GM12891 (cell line): ENCODE results near the gene NDUFC2.
"Not testable (repeated sequence)": the region's sequence is repeated elsewhere in the genome, so short reads cannot be mapped to it uniquely, and the experiment has no call there.

Source experiments
- DNase-seq: peaks from one replicate; pipeline ENCODE4 v3.0.0; 2011; ENCODE audit warnings: low spot score; ENCODE audit not compliant: insufficient read length
- FAIRE-seq: peaks from 2 replicates; lab custom pipeline; 2011; peaks lifted over from hg19 to GRCh38; lab: Jason Lieb, UNC
- PAX5 ChIP-seq: IDR thresholded peaks from 2 replicates; pipeline ENCODE4 v1.6.1; 2011; ENCODE audit warnings: low read length, moderate library complexity, mild to moderate bottlenecking; ENCODE audit not compliant: insufficient read depth, severe bottlenecking
- POLR2A ChIP-seq: IDR thresholded peaks from 2 replicates; pipeline ENCODE4 v1.6.1; 2011; ENCODE audit warnings: low read depth, low read length, control low read depth
- POLR2AphosphoS5 ChIP-seq: IDR thresholded peaks from 2 replicates; pipeline ENCODE4 v1.6.1; 2011; ENCODE audit warnings: low read depth, low read length, control low read depth
- POU2F2 ChIP-seq: IDR thresholded peaks from 2 replicates; pipeline ENCODE4 v1.6.1; 2011; ENCODE audit warnings: low read depth, mild to moderate bottlenecking, control low read depth, low read length, moderate library complexity
- SPI1 ChIP-seq: IDR thresholded peaks from 2 replicates; pipeline ENCODE4 v1.6.1; 2011; ENCODE audit warnings: low read depth, low read length, control low read depth
- TAF1 ChIP-seq: IDR thresholded peaks from 2 replicates; pipeline ENCODE4 v1.6.1; 2011; ENCODE audit warnings: low read depth, low read length, control low read depth

NDUFC2 gene

GRCh38 chr11:78041843-78042440 lies 37.7 kb downstream of the NDUFC2 start:
- FAIRE-seq, result no peak
- no peak for DNase-seq
- TF ChIP-seq POU2F2 (no peak), TAF1 (no peak), POLR2AphosphoS5 (no peak), POLR2A (no peak), PAX5 (no peak)

GRCh38 chr11:78041380-78041719 lies 38.3 kb downstream of the NDUFC2 start:
- not testable (repeated sequence) for DNase-seq, FAIRE-seq

GRCh38 chr11:78040691-78041379 lies 38.8 kb downstream of the NDUFC2 start:
- FAIRE-seq (no peak), DNase-seq (no peak)
- TF ChIP-seq PAX5 (no peak), POLR2A (no peak), POLR2AphosphoS5 (no peak)

- DNase-seq (peak; percentile 37), FAIRE-seq (no peak)
- no peak for TF ChIP-seq POU2F2
- TF ChIP-seq PAX5, result no peak
- no peak for TF ChIP-seq POLR2A
- no peak for TF ChIP-seq SPI1
- no peak for TF ChIP-seq POLR2AphosphoS5
- no peak for TF ChIP-seq TAF1
Measured at GRCh38 chr11:78039919-78040671, 39.6 kb downstream of the NDUFC2 start.

GRCh38 chr11:78039391-78039918 lies 40.2 kb downstream of the NDUFC2 start:
- FAIRE-seq (no peak), DNase-seq (no peak)
- TF ChIP-seq POU2F2 (no peak), TAF1 (no peak), PAX5 (no peak), POLR2A (no peak), SPI1 (no peak), POLR2AphosphoS5 (no peak)

- FAIRE-seq (no peak), DNase-seq (no peak)
- TF ChIP-seq POU2F2, result no peak
- no peak for TF ChIP-seq TAF1
- TF ChIP-seq SPI1, result no peak
Measured at GRCh38 chr11:78038697-78039313, 40.9 kb downstream of the NDUFC2 start.

GRCh38 chr11:78037825-78038620 lies 41.6 kb downstream of the NDUFC2 start:
- FAIRE-seq, result no peak
- DNase-seq, result no peak
- TF ChIP-seq POLR2AphosphoS5 (no peak), POLR2A (no peak), POU2F2 (no peak), SPI1 (no peak), TAF1 (no peak), PAX5 (no peak)

GRCh38 chr11:78037056-78037455 lies 42.6 kb downstream of the NDUFC2 start:
- FAIRE-seq (no peak), DNase-seq (no peak)
- no peak for TF ChIP-seq POLR2AphosphoS5
- TF ChIP-seq POU2F2, result no peak
- TF ChIP-seq SPI1, result no peak
- no peak for TF ChIP-seq TAF1
- no peak for TF ChIP-seq PAX5
- no peak for TF ChIP-seq POLR2A

GRCh38 chr11:78036313-78036712 lies 43.3 kb downstream of the NDUFC2 start:
- TF ChIP-seq TAF1 (no peak), PAX5 (no peak), SPI1 (no peak), POLR2A (no peak), POU2F2 (no peak), POLR2AphosphoS5 (no peak)
- FAIRE-seq (no peak), DNase-seq (no peak)
